Suprapubic skin (tissue), 4 donors: ENCODE data around the gene PDRG1. TPM values are rescaled to one million over a fixed set of nuclear protein-coding genes. Genes with fewer than 3 reads are reported as not detected.
A peak's percentile ranks its signal among the peaks of the same experiment; 100 is the strongest.

Experiments used
- DNase-seq, 2 donors: peaks; one replicate each; pipeline ENCODE4 v3.0.0-alpha.2; 2019; ENCODE audit warnings: low spot score in 2 of 2
- H3K27ac ChIP-seq: fragments of 200-600 bp; sonication (generic); one replicate; pipeline ENCODE4 v1.5.1; 2019
- H3K27me3 ChIP-seq: fragments of 200-600 bp; sonication (generic); one replicate; pipeline ENCODE4 v1.5.1; 2019
- H3K36me3 ChIP-seq: fragments of 200-600 bp; sonication (generic); one replicate; pipeline ENCODE4 v1.5.1; 2019
- H3K4me1 ChIP-seq: fragments of 200-600 bp; sonication (generic); one replicate; pipeline ENCODE4 v1.5.1; 2019
- H3K4me3 ChIP-seq: fragments of 200-600 bp; sonication (generic); one replicate; pipeline ENCODE4 v1.5.1; 2019; ENCODE audit warnings: mild to moderate bottlenecking
- H3K9me3 ChIP-seq: fragments of 200-600 bp; sonication (generic); one replicate; pipeline ENCODE4 v1.5.1; 2019
- CTCF ChIP-seq, 2 donors: fragments of 200-600 bp in 1 of 2; fragments of 450-650 bp in 1 of 2; sonication (generic) in 1 of 2; IDR thresholded peaks; one replicate each; pipeline ENCODE4 v1.5.1; 2016 to 2019; ENCODE audit warnings: antibody characterized with exemption in 2 of 2, mild to moderate bottlenecking in 1 of 2, moderate library complexity in 1 of 2
- EP300 ChIP-seq: sonication (generic); formaldehyde crosslinking; IDR thresholded peaks from one replicate; pipeline ENCODE4 v1.6.1; 2017; ENCODE audit warnings: antibody characterized with exemption
- POLR2A ChIP-seq, 2 donors: fragments of 450-650 bp; IDR thresholded peaks; one replicate each; pipeline ENCODE4 v1.6.1; 2017; ENCODE audit warnings: antibody characterized with exemption in 2 of 2, mild to moderate bottlenecking in 2 of 2, moderate library complexity in 2 of 2
- POLR2AphosphoS5 ChIP-seq, 3 donors: sonication (generic); formaldehyde crosslinking; IDR thresholded peaks; one replicate each; pipeline ENCODE4 v1.6.1; 2017; ENCODE audit warnings: antibody characterized with exemption in 3 of 3
- WGBS: methylation state at CpG from one replicate; pipeline ENCODE4 v1.1.5; 2018; 5-methylcytosine and 5-hydroxymethylcytosine counted together
- total RNA-seq, 4 donors: library from RNA; depleted of rRNA; stranded (reverse); fragments of >200 nt; gene quantifications; one replicate each; pipeline ENCODE4 v1.1.0, GENCODE V29; 2016

PDRG1 gene
- total RNA-seq, 4 donors from 2014 or later: 5.1 to 12.3 (median 7.8) TPM

- TF ChIP-seq EP300 (no peak), POLR2A (IDR thresholded peaks at IDR 0.05) (no peak), CTCF (IDR thresholded peaks at IDR 0.05) (no peak), POLR2AphosphoS5 (IDR thresholded peaks at IDR 0.05) (no peak)
- Histone ChIP-seq H3K9me3 (no peaks in the 10 kb centered on the region), H3K27me3 (peaks cover 23% of the 10 kb centered on the region), H3K36me3 (peaks cover 6% of the 10 kb centered on the region), H3K27ac (no peak overlapping the region), H3K4me3 (no peak overlapping the region), H3K4me1 (peaks cover 17% of the 10 kb centered on the region)
- no peak for DNase-seq
- 72% methylated on average over 6 of the region's 6 CpGs for WGBS
These were observed 1.8 kb upstream of the PDRG1 start for GRCh38 chr20:31953556-31954148.

DNA sequence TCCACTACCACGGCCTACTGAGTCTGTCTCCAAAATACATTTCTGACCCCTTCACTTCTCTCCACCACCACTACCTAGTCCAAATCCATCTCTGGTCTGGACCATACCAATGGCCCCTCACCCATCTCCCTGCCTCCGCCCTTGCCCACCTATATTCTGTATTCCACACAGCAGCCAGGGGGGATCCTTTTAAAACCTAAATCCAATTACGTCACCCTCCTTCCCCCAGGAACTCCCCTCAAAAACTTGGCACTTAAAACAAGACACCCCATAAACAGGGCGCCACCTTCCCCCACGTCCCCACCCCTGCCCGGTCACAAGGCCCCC is 680 bp downstream of the PDRG1 start:
- 11% methylated on average over 6 of the region's 6 CpGs for WGBS
- Histone ChIP-seq H3K9me3 (no peaks in the 10 kb centered on the region), H3K4me3 (peak overlapping the region; percentile 89), H3K36me3 (peaks cover 31% of the 10 kb centered on the region), H3K27me3 (peaks cover 12% of the 10 kb centered on the region), H3K27ac (peak overlapping the region; percentile 35), H3K4me1 (peaks cover 17% of the 10 kb centered on the region)
- DNase-seq: no peak
- TF ChIP-seq POLR2A (IDR thresholded peaks at IDR 0.05): no peak
- no peak for TF ChIP-seq CTCF (IDR thresholded peaks at IDR 0.05)
- TF ChIP-seq EP300: no peak
- TF ChIP-seq POLR2AphosphoS5 (IDR thresholded peaks at IDR 0.05): no peak

- DNase-seq: no peak
- Histone ChIP-seq H3K27me3 (peaks cover 6% of the 10 kb centered on the region), H3K36me3 (peaks cover 42% of the 10 kb centered on the region), H3K27ac (no peak overlapping the region), H3K9me3 (no peaks in the 10 kb centered on the region), H3K4me1 (peaks cover 17% of the 10 kb centered on the region), H3K4me3 (no peak overlapping the region)
- 82% methylated on average over 9 of the region's 9 CpGs for WGBS
- TF ChIP-seq POLR2A (IDR thresholded peaks at IDR 0.05) (no peak), EP300 (no peak), CTCF (IDR thresholded peaks at IDR 0.05) (no peak), POLR2AphosphoS5 (IDR thresholded peaks at IDR 0.05) (no peak)
These were observed 1.8 kb downstream of the PDRG1 start for GRCh38 chr20:31949877-31950646.

GRCh38 chr20:31948008-31948407 is 3.8 kb downstream of the PDRG1 start:
- DNase-seq: no peak
- peaks cover 52% of the 10 kb centered on the region for H3K36me3 ChIP-seq
- H3K4me1 ChIP-seq: peaks cover 19% of the 10 kb centered on the region
- no peaks in the 10 kb centered on the region for H3K27me3 ChIP-seq
- H3K9me3 ChIP-seq: no peaks in the 10 kb centered on the region
- H3K27ac ChIP-seq: no peak overlapping the region
- TF ChIP-seq POLR2AphosphoS5 (IDR thresholded peaks at IDR 0.05) (no peak), CTCF (IDR thresholded peaks at IDR 0.05) (no peak), EP300 (no peak), POLR2A (IDR thresholded peaks at IDR 0.05) (no peak)
- no peak overlapping the region for H3K4me3 ChIP-seq
- WGBS: 96% methylated on average over 2 of the region's 2 CpGs

DNA sequence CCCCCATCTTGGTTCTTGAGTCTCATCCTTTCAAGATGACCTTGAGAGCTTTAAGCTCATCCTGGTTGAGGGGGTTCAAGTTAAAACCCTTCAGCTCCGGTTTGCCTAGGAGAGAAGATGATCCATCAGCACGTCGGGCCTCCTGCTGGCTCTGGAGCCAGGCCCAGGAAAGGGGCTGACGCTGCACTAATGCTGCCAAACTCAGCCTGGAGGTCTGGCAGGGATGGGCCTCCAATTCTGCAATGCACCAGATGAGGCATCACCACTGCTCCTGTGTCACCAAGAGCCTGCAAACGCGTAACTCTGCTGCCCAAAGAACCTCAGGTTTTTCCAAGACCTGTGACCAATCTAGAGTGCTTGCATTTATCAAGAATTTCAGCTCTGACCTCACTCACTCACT is 6.1 kb downstream of the PDRG1 start:
- peaks cover 52% of the 10 kb centered on the region for H3K36me3 ChIP-seq
- WGBS: 52% methylated on average over 6 of the region's 6 CpGs

More for the DNA sequence above, 6.1 kb downstream of the PDRG1 start:
- no peak overlapping the region for H3K4me3 ChIP-seq
- no peak for DNase-seq
- no peak overlapping the region for H3K27ac ChIP-seq
- TF ChIP-seq POLR2A (IDR thresholded peaks at IDR 0.05) (no peak), CTCF (IDR thresholded peaks at IDR 0.05) (no peak), POLR2AphosphoS5 (IDR thresholded peaks at IDR 0.05) (no peak), EP300 (no peak)
- H3K27me3 ChIP-seq: no peaks in the 10 kb centered on the region
- H3K4me1 ChIP-seq: peaks cover 13% of the 10 kb centered on the region
- H3K9me3 ChIP-seq: no peaks in the 10 kb centered on the region
